Memory B cell (primary cell): ENCODE results near the gene SLC20A1.

Source experiments
- ATAC-seq: fragments of 150-1000 bp; cut with Tn5 transposase; 2 replicates; pipeline ENCODE4 v1.10.0; 2021; ENCODE audit warnings: low read depth, mild to moderate bottlenecking, moderate library complexity
- DNase-seq, 2 donors: peaks; one replicate each; pipeline ENCODE4 v3.0.0; 2022; ENCODE audit warnings: low spot score in 2 of 2
- H3K27ac Mint-ChIP-seq: one replicate; pipeline ENCODE4 v1.8.0; 2022; ENCODE audit warnings: mild to moderate bottlenecking, moderate library complexity, mixed read lengths
- H3K27me3 Mint-ChIP-seq: one replicate; pipeline ENCODE4 v1.8.0; 2022; ENCODE audit warnings: mixed read lengths
- H3K36me3 Mint-ChIP-seq: one replicate; pipeline ENCODE4 v1.8.0; 2022; ENCODE audit warnings: mild to moderate bottlenecking, mixed read lengths
- H3K4me1 Mint-ChIP-seq: one replicate; pipeline ENCODE4 v1.8.0; 2022; ENCODE audit warnings: mixed read lengths
- H3K4me3 Mint-ChIP-seq: one replicate; pipeline ENCODE4 v1.8.0; 2022; ENCODE audit warnings: mild to moderate bottlenecking, moderate library complexity, mixed read lengths
- H3K9me3 Mint-ChIP-seq: one replicate; pipeline ENCODE4 v1.8.0; 2022; ENCODE audit warnings: mixed read lengths

Gene SLC20A1

DNA sequence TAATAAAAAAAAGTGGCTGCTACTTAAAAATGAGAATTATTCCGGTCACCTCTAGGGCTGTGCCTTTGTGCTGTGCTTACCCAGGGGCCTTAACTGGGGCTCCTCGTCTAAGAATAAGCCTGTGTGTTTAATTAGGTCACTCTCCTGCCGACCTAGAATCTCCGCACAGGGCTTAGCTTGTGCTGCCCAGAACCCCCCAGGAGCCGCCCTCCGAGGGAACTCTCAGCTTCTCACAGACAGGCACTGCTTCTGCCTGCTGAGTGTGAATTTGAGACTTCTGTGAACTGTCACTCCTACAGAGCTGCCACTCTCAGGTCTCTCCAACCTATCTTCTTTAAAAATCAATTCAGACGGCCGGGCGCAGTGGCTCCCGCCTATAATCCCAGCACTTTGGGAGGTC, 63.2 kb downstream of the SLC20A1 start:
- no peak for DNase-seq
- no peak overlapping the region for H3K27ac Mint-ChIP-seq
- H3K4me3 Mint-ChIP-seq, result peak overlapping the region; percentile 60
- H3K4me1 Mint-ChIP-seq, result peaks cover 53% of the 10 kb centered on the region
- H3K27me3 Mint-ChIP-seq, result no peaks in the 10 kb centered on the region
- no peak for ATAC-seq
- no peaks in the 10 kb centered on the region for H3K36me3 Mint-ChIP-seq
- no peaks in the 10 kb centered on the region for H3K9me3 Mint-ChIP-seq

GRCh38 chr2:112709703-112710102, 64.0 kb downstream of the SLC20A1 start:
- no peak for DNase-seq
- no peaks in the 10 kb centered on the region for H3K9me3 Mint-ChIP-seq
- H3K27ac Mint-ChIP-seq, result no peak overlapping the region
- H3K27me3 Mint-ChIP-seq, result no peaks in the 10 kb centered on the region
- H3K4me3 Mint-ChIP-seq, result no peak overlapping the region
- ATAC-seq, result no peak
- no peaks in the 10 kb centered on the region for H3K36me3 Mint-ChIP-seq
- H3K4me1 Mint-ChIP-seq, result peaks cover 51% of the 10 kb centered on the region

DNA sequence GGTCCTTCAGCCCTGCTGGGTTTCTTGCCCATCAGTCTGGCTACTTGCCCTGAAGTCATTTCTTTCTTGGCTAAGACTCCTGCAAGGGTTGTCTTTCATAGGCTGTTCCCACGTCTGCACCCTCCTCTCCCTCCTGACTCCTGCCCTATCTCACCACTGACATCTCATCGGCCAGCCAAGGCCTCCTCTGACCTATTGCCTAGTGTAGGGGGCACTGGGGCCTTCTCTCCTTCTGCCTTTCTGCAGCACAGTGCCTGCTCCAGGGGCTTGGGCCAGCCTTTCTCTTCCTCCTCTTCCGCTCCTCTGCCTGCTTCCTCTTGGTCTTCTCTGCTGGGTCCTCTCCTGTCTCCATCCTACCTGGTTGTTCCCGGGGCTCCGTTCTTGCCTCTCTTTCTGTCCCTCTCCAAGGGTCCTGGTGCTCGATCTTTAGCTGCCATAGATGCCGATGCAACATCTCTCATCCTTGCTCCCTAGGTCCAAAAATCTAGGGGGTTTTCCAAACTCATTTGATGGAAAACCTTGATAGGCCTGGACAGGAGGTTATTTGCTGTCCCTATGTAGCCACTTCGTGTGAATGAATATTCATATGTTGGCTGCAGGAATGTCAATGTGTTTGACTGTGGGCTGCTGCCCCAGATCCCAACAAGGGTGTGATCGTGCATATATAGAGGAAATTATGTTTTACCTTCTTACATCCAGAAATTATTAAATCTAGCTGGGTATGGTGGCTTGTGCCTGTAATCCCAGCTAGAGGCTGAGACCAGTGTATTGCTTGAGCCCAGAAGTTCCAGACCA, 65.4 kb downstream of the SLC20A1 start:
- DNase-seq, result no peak
- H3K27me3 Mint-ChIP-seq, result no peaks in the 10 kb centered on the region
- H3K4me1 Mint-ChIP-seq, result peaks cover 41% of the 10 kb centered on the region
- no peaks in the 10 kb centered on the region for H3K36me3 Mint-ChIP-seq
- H3K27ac Mint-ChIP-seq, result peak overlapping the region; percentile 42
- no peaks in the 10 kb centered on the region for H3K9me3 Mint-ChIP-seq
- ATAC-seq, result no peak
- H3K4me3 Mint-ChIP-seq, result no peak overlapping the region

DNA sequence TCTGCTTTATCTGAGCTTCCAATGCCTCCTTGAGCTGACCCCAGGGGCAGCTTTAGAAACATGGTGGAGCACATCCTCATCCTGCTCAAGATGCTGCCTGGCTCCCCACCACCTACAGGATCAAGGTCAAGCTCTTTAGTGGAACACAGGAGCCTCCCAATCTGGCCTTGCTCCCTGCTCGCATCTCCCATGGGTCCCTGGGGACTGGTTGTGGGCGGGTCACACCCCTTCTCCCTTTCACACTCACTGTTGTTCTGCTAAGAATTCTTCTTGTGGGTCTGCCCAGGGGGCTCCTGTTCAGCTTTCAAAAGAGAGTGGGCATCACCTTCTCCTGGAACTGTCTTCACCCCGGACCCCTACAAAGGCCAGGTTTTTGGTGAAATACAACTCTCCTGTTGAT, 66.7 kb downstream of the SLC20A1 start:
- no peak overlapping the region for H3K27ac Mint-ChIP-seq
- no peaks in the 10 kb centered on the region for H3K36me3 Mint-ChIP-seq
- no peaks in the 10 kb centered on the region for H3K27me3 Mint-ChIP-seq
- DNase-seq (no peak), ATAC-seq (no peak)
- peaks cover 35% of the 10 kb centered on the region for H3K4me1 Mint-ChIP-seq
- H3K4me3 Mint-ChIP-seq, result no peak overlapping the region
- H3K9me3 Mint-ChIP-seq, result no peaks in the 10 kb centered on the region

DNA sequence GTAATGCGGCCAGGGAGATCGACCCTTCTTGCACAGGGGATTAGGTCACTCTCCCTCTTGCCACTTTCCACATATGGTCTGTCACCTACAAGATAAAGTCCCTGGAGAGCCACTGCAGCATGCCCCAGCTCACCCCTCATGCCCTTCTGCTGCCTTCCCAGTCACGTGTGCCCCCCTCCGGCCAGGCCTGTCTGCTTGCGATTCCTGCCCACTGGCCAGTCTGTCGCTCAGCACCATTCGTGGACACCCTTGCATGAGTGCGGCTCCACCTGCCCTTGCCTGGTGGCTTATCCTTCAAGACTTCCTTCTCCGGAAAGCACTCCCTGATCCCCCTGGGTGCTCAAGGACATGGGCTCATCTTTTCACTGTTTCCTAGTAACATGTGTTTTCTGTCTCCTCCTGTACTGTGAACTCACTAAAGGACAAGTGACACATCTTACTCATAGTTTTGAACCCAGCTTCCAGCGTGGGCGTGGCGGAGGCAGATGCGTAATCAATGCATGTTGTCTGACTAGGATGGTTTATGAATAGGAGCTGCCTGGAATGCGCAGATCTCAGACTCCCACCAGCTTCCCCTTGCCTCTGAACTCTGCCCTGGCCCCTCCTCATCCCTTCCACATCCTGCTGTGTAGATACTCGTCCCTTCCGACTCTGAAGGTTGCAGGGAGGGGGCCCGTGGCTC, 67.3 kb downstream of the SLC20A1 start:
- Mint-ChIP-seq H3K4me3 (no peak overlapping the region), H3K27ac (no peak overlapping the region), H3K36me3 (no peaks in the 10 kb centered on the region), H3K4me1 (peaks cover 30% of the 10 kb centered on the region), H3K9me3 (no peaks in the 10 kb centered on the region), H3K27me3 (no peaks in the 10 kb centered on the region)
- DNase-seq (no peak), ATAC-seq (no peak)
